ENCODE data around the gene POLR3C. TPM values are rescaled to one million over a fixed set of nuclear protein-coding genes. Genes with fewer than 3 reads are reported as not detected.

POLR3C gene
- total and polyA plus RNA-seq, 2 of the 13 experiments (the other 11 are each of a cell fraction or from before 2014, with no cell fraction given), result 15.5 to 24.3 TPM

DNA sequence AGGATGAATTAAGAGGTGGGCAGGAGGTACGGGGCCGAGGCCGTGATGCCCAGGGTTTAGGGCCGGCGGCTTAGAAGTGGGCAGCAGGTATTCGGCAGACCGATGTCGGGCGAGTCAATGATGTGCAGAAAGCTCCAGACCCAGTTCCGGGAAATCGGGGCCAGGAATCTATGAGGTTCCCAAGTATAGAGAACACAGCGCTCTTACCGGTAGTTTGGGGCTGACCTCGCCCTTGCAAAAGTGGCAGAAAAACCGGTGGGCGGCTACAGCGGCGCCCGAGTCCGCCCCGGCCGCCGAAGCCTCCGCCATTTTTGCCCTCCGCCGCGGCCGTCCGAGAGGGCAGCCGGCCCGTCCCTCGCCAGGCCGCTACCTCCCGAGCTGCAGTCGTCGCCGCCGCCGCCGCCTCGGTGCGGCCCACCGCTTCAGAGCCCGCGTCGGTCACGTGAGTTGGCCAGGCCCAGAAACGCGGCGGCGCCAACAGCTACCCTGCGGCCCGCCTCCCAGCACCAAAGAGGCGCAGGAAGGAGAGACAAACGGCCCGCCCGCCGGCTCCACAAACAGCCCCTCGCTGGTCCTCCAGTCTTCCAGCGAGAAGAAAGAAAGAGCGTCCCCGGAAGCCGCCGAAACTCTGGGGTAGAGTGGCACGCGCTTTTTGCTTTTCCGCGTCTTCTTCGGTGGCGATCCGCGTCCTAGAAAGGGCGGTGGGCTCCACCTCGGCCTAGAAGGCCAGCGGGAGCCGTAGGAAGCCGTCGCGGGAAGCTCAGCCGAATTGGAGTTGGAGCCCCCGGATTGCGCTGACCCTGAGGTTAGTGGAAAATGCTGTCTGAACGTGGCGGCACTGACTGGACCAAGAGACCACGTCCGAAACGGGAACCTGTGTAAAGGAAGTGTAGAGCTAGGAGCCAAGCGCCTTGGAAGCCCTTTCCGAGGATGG is at the start of gene POLR3C, which contains the start of gene RNF115 (continued):
- no peak for TF ChIP-seq ZNF33A (CRISPR knock-in tag; IDR thresholded peaks at IDR 0.05; ENCODE audit: borderline replicate concordance)
- peak; percentile 89 for TF ChIP-seq U2AF1 (optimal IDR thresholded peaks at IDR 0.05; ENCODE audit: low read depth, low read length)
- TF ChIP-seq, protein P1, sequence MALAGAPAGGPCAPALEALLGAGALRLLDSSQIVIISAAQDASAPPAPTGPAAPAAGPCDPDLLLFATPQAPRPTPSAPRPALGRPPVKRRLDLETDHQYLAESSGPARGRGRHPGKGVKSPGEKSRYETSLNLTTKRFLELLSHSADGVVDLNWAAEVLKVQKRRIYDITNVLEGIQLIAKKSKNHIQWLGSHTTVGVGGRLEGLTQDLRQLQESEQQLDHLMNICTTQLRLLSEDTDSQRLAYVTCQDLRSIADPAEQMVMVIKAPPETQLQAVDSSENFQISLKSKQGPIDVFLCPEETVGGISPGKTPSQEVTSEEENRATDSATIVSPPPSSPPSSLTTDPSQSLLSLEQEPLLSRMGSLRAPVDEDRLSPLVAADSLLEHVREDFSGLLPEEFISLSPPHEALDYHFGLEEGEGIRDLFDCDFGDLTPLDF (CRISPR knock-in tag; IDR thresholded peaks at IDR 0.05), result peak; percentile 80
- TF ChIP-seq, protein P2, sequence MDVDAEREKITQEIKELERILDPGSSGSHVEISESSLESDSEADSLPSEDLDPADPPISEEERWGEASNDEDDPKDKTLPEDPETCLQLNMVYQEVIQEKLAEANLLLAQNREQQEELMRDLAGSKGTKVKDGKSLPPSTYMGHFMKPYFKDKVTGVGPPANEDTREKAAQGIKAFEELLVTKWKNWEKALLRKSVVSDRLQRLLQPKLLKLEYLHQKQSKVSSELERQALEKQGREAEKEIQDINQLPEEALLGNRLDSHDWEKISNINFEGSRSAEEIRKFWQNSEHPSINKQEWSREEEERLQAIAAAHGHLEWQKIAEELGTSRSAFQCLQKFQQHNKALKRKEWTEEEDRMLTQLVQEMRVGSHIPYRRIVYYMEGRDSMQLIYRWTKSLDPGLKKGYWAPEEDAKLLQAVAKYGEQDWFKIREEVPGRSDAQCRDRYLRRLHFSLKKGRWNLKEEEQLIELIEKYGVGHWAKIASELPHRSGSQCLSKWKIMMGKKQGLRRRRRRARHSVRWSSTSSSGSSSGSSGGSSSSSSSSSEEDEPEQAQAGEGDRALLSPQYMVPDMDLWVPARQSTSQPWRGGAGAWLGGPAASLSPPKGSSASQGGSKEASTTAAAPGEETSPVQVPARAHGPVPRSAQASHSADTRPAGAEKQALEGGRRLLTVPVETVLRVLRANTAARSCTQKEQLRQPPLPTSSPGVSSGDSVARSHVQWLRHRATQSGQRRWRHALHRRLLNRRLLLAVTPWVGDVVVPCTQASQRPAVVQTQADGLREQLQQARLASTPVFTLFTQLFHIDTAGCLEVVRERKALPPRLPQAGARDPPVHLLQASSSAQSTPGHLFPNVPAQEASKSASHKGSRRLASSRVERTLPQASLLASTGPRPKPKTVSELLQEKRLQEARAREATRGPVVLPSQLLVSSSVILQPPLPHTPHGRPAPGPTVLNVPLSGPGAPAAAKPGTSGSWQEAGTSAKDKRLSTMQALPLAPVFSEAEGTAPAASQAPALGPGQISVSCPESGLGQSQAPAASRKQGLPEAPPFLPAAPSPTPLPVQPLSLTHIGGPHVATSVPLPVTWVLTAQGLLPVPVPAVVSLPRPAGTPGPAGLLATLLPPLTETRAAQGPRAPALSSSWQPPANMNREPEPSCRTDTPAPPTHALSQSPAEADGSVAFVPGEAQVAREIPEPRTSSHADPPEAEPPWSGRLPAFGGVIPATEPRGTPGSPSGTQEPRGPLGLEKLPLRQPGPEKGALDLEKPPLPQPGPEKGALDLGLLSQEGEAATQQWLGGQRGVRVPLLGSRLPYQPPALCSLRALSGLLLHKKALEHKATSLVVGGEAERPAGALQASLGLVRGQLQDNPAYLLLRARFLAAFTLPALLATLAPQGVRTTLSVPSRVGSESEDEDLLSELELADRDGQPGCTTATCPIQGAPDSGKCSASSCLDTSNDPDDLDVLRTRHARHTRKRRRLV (CRISPR knock-in tag; IDR thresholded peaks at IDR 0.05), result no peak
- no peak for TF ChIP-seq ZNF567 (CRISPR knock-in tag; IDR thresholded peaks at IDR 0.05; ENCODE audit: borderline replicate concordance)
- TF ChIP-seq CREB3 (CRISPR knock-in tag; IDR thresholded peaks at IDR 0.05), result peak; percentile 54; the same call in 1 of the 2 replicates
- no peak for TF ChIP-seq SOX6 (IDR thresholded peaks at IDR 0.05)
- peak; percentile 56 for TF ChIP-seq SOX6 (CRISPR knock-in tag; IDR thresholded peaks at IDR 0.05)
- TF ChIP-seq MBD4 (IDR thresholded peaks at IDR 0.05; ENCODE audit: borderline replicate concordance, low read length), result no peak
- TF ChIP-seq GABPB1 (CRISPR knock-in tag; IDR thresholded peaks at IDR 0.05), result peak; percentile 96
- TF ChIP-seq NR2C2 (CRISPR knock-in tag; IDR thresholded peaks at IDR 0.05; ENCODE audit: borderline replicate concordance), result peak; percentile 58; the same call in 1 of the 2 replicates
- no peak for TF ChIP-seq AHDC1 (CRISPR knock-in tag; IDR thresholded peaks at IDR 0.05; ENCODE audit: borderline replicate concordance)
- TF ChIP-seq ZNF709 (CRISPR knock-in tag; IDR thresholded peaks at IDR 0.05), result peak; percentile 79; the same call in 1 of the 2 replicates
- TF ChIP-seq RARG (CRISPR knock-in tag; IDR thresholded peaks at IDR 0.05; ENCODE audit: low read depth), result no peak
- TF ChIP-seq MYNN (CRISPR knock-in tag; IDR thresholded peaks at IDR 0.05; ENCODE audit: low read depth), result no peak; the same call in 1 of the 2 replicates
